NB4 (cell line): Measurements from ENCODE around the gene SOX14.

Experiments used
- CTCF ChIP-seq: IDR thresholded peaks from one replicate; pipeline ENCODE4 v1.5.1; 2012; ENCODE audit warnings: low read depth, low read length
- POLR2A ChIP-seq: IDR thresholded peaks from 2 replicates; pipeline ENCODE4 v1.6.1; 2011; ENCODE audit warnings: mild to moderate bottlenecking; ENCODE audit not compliant: insufficient read length; ENCODE audit errors: extremely low read depth

GRCh38 chr3:137803215-137803614 is 39.1 kb downstream of the SOX14 start:
- TF ChIP-seq POLR2A (no peak), CTCF (no peak)
